ENCODE measurements around the gene XYLT1.
A peak's percentile ranks its signal among the peaks of the same experiment; 100 is the strongest.

Gene XYLT1

GRCh38 chr16:17329391-17329790 lies 141.4 kb downstream of the XYLT1 start:
- H2AFZ ChIP-seq (ENCODE audit: low read depth, low read length): no peak overlapping the region
- H3K4me2 ChIP-seq (ENCODE audit: low read length, poor library complexity, severe bottlenecking): no peak overlapping the region
- no peak overlapping the region for H3K14ac ChIP-seq (ENCODE audit: low read length in 2 of 2)
- peak overlapping the region; percentile 34 for H2BK120ac ChIP-seq (ENCODE audit: low read depth, low read length)
- H3K36me3 ChIP-seq (ENCODE audit: control insufficient read depth in 1 of 2, insufficient read depth in 2 of 2, low read depth in 1 of 2, low read length in 2 of 2): no peaks in the 10 kb centered on the region
- no peak overlapping the region for H3K23ac ChIP-seq (ENCODE audit: low read length in 2 of 2)
- no peaks in the 10 kb centered on the region for H3K27me3 ChIP-seq (ENCODE audit: control insufficient read depth in 1 of 2, insufficient read depth in 1 of 2, low read length in 2 of 2)
- H3K79me1 ChIP-seq (replicated peaks; ENCODE audit: low read length, poor library complexity, severe bottlenecking): no peaks in the 10 kb centered on the region
- no peaks in the 10 kb centered on the region for H3K9me3 ChIP-seq (ENCODE audit: control insufficient read depth, low read length)
- no peak overlapping the region for H3K27ac ChIP-seq (ENCODE audit: low read length, poor library complexity, severe bottlenecking)
- H2AK5ac ChIP-seq (ENCODE audit: low read length, severe bottlenecking): no peak overlapping the region
- H3K18ac ChIP-seq (ENCODE audit: low read depth in 1 of 2, low read length in 2 of 2): no peak overlapping the region
- no peak overlapping the region for H3K4ac ChIP-seq (ENCODE audit: low read depth in 1 of 2, low read length in 2 of 2)
- H4K8ac ChIP-seq (ENCODE audit: low read length): no peak overlapping the region
- H3K4me3 ChIP-seq (ENCODE audit: insufficient read depth in 1 of 2, low read depth in 1 of 2, low read length in 2 of 2): peak overlapping the region in 1 of 2 experiments; percentile 30
- DNase-seq: no peak
- H3K9ac ChIP-seq (ENCODE audit: low read length): peak overlapping the region; percentile 65
- no peak overlapping the region for H2BK15ac ChIP-seq (ENCODE audit: low read depth, poor library complexity, severe bottlenecking)
- WGBS: 76% methylated on average over 5 of the region's 5 CpGs
- H3K4me1 ChIP-seq (ENCODE audit: control insufficient read depth, insufficient read depth, low read depth, low read length): no peaks in the 10 kb centered on the region
- no peak overlapping the region for H4K91ac ChIP-seq (ENCODE audit: low read length)
- no peak overlapping the region for H2BK12ac ChIP-seq (ENCODE audit: low read length in 2 of 2)
- H2BK5ac ChIP-seq (ENCODE audit: low read depth, low read length, poor library complexity, severe bottlenecking): no peak overlapping the region

GRCh38 chr16:17328932-17329331 lies 141.8 kb downstream of the XYLT1 start:
- H4K8ac ChIP-seq (ENCODE audit: low read length): no peak overlapping the region
- no peaks in the 10 kb centered on the region for H3K79me1 ChIP-seq (replicated peaks; ENCODE audit: low read length, poor library complexity, severe bottlenecking)
- no peak overlapping the region for H3K18ac ChIP-seq (ENCODE audit: low read depth in 1 of 2, low read length in 2 of 2)
- H3K4ac ChIP-seq (ENCODE audit: low read depth in 1 of 2, low read length in 2 of 2): no peak overlapping the region
- no peaks in the 10 kb centered on the region for H3K27me3 ChIP-seq (ENCODE audit: control insufficient read depth in 1 of 2, insufficient read depth in 1 of 2, low read length in 2 of 2)
- H3K9me3 ChIP-seq (ENCODE audit: control insufficient read depth, low read length): no peaks in the 10 kb centered on the region
- no peak overlapping the region for H2AK5ac ChIP-seq (ENCODE audit: low read length, severe bottlenecking)
- no peak overlapping the region for H3K14ac ChIP-seq (ENCODE audit: low read length in 2 of 2)
- DNase-seq: no peak
- H2BK5ac ChIP-seq (ENCODE audit: low read depth, low read length, poor library complexity, severe bottlenecking): no peak overlapping the region
- H3K23ac ChIP-seq (ENCODE audit: low read length in 2 of 2): no peak overlapping the region
- no peak overlapping the region for H3K27ac ChIP-seq (ENCODE audit: low read length, poor library complexity, severe bottlenecking)
- no peak overlapping the region for H2BK15ac ChIP-seq (ENCODE audit: low read depth, poor library complexity, severe bottlenecking)
- no peak overlapping the region for H2AFZ ChIP-seq (ENCODE audit: low read depth, low read length)
- no peaks in the 10 kb centered on the region for H3K4me1 ChIP-seq (ENCODE audit: control insufficient read depth, insufficient read depth, low read depth, low read length)
- H3K36me3 ChIP-seq (ENCODE audit: control insufficient read depth in 1 of 2, insufficient read depth in 2 of 2, low read depth in 1 of 2, low read length in 2 of 2): no peaks in the 10 kb centered on the region
- no peak overlapping the region for H3K4me2 ChIP-seq (ENCODE audit: low read length, poor library complexity, severe bottlenecking)
- peak overlapping the region in 1 of 2 experiments; percentile 30 for H3K4me3 ChIP-seq (ENCODE audit: insufficient read depth in 1 of 2, low read depth in 1 of 2, low read length in 2 of 2)
- no peak overlapping the region for H4K91ac ChIP-seq (ENCODE audit: low read length)
- no peak overlapping the region for H2BK120ac ChIP-seq (ENCODE audit: low read depth, low read length)
- WGBS: 83% methylated on average over 9 of the region's 9 CpGs
- peak overlapping the region; percentile 65 for H3K9ac ChIP-seq (ENCODE audit: low read length)
- no peak overlapping the region for H2BK12ac ChIP-seq (ENCODE audit: low read length in 2 of 2)

- H3K18ac ChIP-seq (ENCODE audit: low read depth in 1 of 2, low read length in 2 of 2): no peak overlapping the region
- 76% methylated on average over 8 of the region's 10 CpGs for WGBS
Observed at GRCh38 chr16:17327664-17328335, 143.0 kb downstream of the XYLT1 start.

GRCh38 chr16:17325476-17326143 lies 145.2 kb downstream of the XYLT1 start:
- no peak for DNase-seq
- WGBS: 67% methylated on average over 3 of the region's 8 CpGs
- H2BK12ac ChIP-seq (ENCODE audit: low read length in 2 of 2): no peak overlapping the region
- H3K4ac ChIP-seq (ENCODE audit: low read depth in 1 of 2, low read length in 2 of 2): no peak overlapping the region
- H2BK120ac ChIP-seq (ENCODE audit: low read depth, low read length): no peak overlapping the region
- H3K14ac ChIP-seq (ENCODE audit: low read length in 2 of 2): no peak overlapping the region
- no peaks in the 10 kb centered on the region for H3K9me3 ChIP-seq (ENCODE audit: control insufficient read depth, low read length)
- no peak overlapping the region for H2AK5ac ChIP-seq (ENCODE audit: low read length, severe bottlenecking)
- H4K91ac ChIP-seq (ENCODE audit: low read length): no peak overlapping the region
- no peak overlapping the region for H2BK5ac ChIP-seq (ENCODE audit: low read depth, low read length, poor library complexity, severe bottlenecking)
- H3K36me3 ChIP-seq (ENCODE audit: control insufficient read depth in 1 of 2, insufficient read depth in 2 of 2, low read depth in 1 of 2, low read length in 2 of 2): no peaks in the 10 kb centered on the region
- H3K27ac ChIP-seq (ENCODE audit: low read length, poor library complexity, severe bottlenecking): no peak overlapping the region
- no peak overlapping the region for H3K9ac ChIP-seq (ENCODE audit: low read length)
- no peak overlapping the region for H2BK15ac ChIP-seq (ENCODE audit: low read depth, poor library complexity, severe bottlenecking)
- no peak overlapping the region for H3K4me2 ChIP-seq (ENCODE audit: low read length, poor library complexity, severe bottlenecking)
- no peak overlapping the region for H3K4me3 ChIP-seq (ENCODE audit: insufficient read depth in 1 of 2, low read depth in 1 of 2, low read length in 2 of 2)
- H3K79me1 ChIP-seq (replicated peaks; ENCODE audit: low read length, poor library complexity, severe bottlenecking): no peaks in the 10 kb centered on the region
- H3K18ac ChIP-seq (ENCODE audit: low read depth in 1 of 2, low read length in 2 of 2): no peak overlapping the region
- no peak overlapping the region for H3K23ac ChIP-seq (ENCODE audit: low read length in 2 of 2)
- H3K4me1 ChIP-seq (ENCODE audit: control insufficient read depth, insufficient read depth, low read depth, low read length): no peaks in the 10 kb centered on the region
- H3K27me3 ChIP-seq (ENCODE audit: control insufficient read depth in 1 of 2, insufficient read depth in 1 of 2, low read length in 2 of 2): no peaks in the 10 kb centered on the region
- H2AFZ ChIP-seq (ENCODE audit: low read depth, low read length): no peak overlapping the region
- H4K8ac ChIP-seq (ENCODE audit: low read length): no peak overlapping the region

More at GRCh38 chr16:17327664-17328335, 143.0 kb downstream of the XYLT1 start:
- H3K27ac ChIP-seq (ENCODE audit: low read length, poor library complexity, severe bottlenecking): no peak overlapping the region
- H3K9me3 ChIP-seq (ENCODE audit: control insufficient read depth, low read length): no peaks in the 10 kb centered on the region
- no peak overlapping the region for H2AK5ac ChIP-seq (ENCODE audit: low read length, severe bottlenecking)
- H3K27me3 ChIP-seq (ENCODE audit: control insufficient read depth in 1 of 2, insufficient read depth in 1 of 2, low read length in 2 of 2): no peaks in the 10 kb centered on the region
- H3K4ac ChIP-seq (ENCODE audit: low read depth in 1 of 2, low read length in 2 of 2): no peak overlapping the region
- H2BK120ac ChIP-seq (ENCODE audit: low read depth, low read length): no peak overlapping the region
- H3K14ac ChIP-seq (ENCODE audit: low read length in 2 of 2): no peak overlapping the region
- no peak overlapping the region for H2AFZ ChIP-seq (ENCODE audit: low read depth, low read length)
- H3K4me2 ChIP-seq (ENCODE audit: low read length, poor library complexity, severe bottlenecking): no peak overlapping the region
- H2BK15ac ChIP-seq (ENCODE audit: low read depth, poor library complexity, severe bottlenecking): no peak overlapping the region
- H3K4me1 ChIP-seq (ENCODE audit: control insufficient read depth, insufficient read depth, low read depth, low read length): no peaks in the 10 kb centered on the region
- no peak for DNase-seq
- no peak overlapping the region for H3K4me3 ChIP-seq (ENCODE audit: insufficient read depth in 1 of 2, low read depth in 1 of 2, low read length in 2 of 2)
- H3K23ac ChIP-seq (ENCODE audit: low read length in 2 of 2): no peak overlapping the region
- no peak overlapping the region for H4K91ac ChIP-seq (ENCODE audit: low read length)
- no peak overlapping the region for H3K9ac ChIP-seq (ENCODE audit: low read length)
- H3K36me3 ChIP-seq (ENCODE audit: control insufficient read depth in 1 of 2, insufficient read depth in 2 of 2, low read depth in 1 of 2, low read length in 2 of 2): no peaks in the 10 kb centered on the region
- no peaks in the 10 kb centered on the region for H3K79me1 ChIP-seq (replicated peaks; ENCODE audit: low read length, poor library complexity, severe bottlenecking)
- H4K8ac ChIP-seq (ENCODE audit: low read length): no peak overlapping the region
- no peak overlapping the region for H2BK12ac ChIP-seq (ENCODE audit: low read length in 2 of 2)
- no peak overlapping the region for H2BK5ac ChIP-seq (ENCODE audit: low read depth, low read length, poor library complexity, severe bottlenecking)

Data from mesenchymal stem cell (in vitro differentiated cells and primary cell).